Activated CD8-positive, alpha-beta memory T cell treated with anti-CD3 and anti-CD28 coated beads, Interleukin-2, amount 50 U/mL, for 1 hour (primary cell): ENCODE data around the gene SRMS.

Experiments
- DNase-seq: peaks from one replicate; pipeline ENCODE4 v3.0.0-alpha.2; 2020; ENCODE audit errors: extremely low read depth

SRMS gene

GRCh38 chr20:63538204-63539091, 9.1 kb downstream of the SRMS start:
- DNase-seq = no peak

GRCh38 chr20:63537525-63538203, 9.9 kb downstream of the SRMS start:
- peak; percentile 78 for DNase-seq

GRCh38 chr20:63536997-63537524, 10.5 kb downstream of the SRMS start, which contains the start of gene PTK6:
TSS of gene PTK6 (minus strand) at chr20:63537376. CDS start at chr20:63537314, 62 bp downstream.
- DNase-seq = no peak

- DNase-seq = no peak
Measured at GRCh38 chr20:63536241-63536977, 11.1 kb downstream of the SRMS start.

- DNase-seq = no peak
Measured at GRCh38 chr20:63534831-63535651, 12.5 kb downstream of the SRMS start.

- no peak for DNase-seq
Measured at GRCh38 chr20:63534427-63534830, 13.1 kb downstream of the SRMS start.

GRCh38 chr20:63533871-63534393, 13.6 kb downstream of the SRMS start:
- no peak for DNase-seq

- no peak for DNase-seq
Measured at GRCh38 chr20:63533388-63533787, 14.2 kb downstream of the SRMS start.

DNA sequence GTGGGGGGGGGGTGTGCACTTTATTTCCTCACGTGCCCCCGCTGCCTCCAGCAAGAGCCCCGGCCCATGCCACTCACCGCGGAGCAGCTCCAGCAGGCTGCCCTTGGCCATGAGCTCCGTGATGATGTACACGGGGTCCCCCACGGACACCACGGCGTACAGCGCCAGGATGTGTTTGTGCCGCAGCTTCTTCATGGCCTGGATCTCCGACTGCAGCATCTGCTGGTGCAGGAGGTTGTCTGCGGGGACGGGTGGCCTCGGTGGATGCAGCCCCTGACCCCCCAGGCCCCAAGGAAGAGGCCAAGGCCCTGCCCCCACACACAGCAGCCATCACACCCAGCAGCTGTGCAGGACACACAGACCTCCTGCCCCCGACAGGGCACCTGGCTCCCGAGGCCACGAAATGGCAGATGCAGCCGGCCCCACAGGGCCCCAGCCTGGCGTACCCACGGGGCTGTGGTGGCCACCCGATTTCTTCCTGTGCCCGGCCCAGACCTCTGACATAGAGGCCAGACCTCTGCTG, 15.0 kb downstream of the SRMS start:
- no peak for DNase-seq

DNA sequence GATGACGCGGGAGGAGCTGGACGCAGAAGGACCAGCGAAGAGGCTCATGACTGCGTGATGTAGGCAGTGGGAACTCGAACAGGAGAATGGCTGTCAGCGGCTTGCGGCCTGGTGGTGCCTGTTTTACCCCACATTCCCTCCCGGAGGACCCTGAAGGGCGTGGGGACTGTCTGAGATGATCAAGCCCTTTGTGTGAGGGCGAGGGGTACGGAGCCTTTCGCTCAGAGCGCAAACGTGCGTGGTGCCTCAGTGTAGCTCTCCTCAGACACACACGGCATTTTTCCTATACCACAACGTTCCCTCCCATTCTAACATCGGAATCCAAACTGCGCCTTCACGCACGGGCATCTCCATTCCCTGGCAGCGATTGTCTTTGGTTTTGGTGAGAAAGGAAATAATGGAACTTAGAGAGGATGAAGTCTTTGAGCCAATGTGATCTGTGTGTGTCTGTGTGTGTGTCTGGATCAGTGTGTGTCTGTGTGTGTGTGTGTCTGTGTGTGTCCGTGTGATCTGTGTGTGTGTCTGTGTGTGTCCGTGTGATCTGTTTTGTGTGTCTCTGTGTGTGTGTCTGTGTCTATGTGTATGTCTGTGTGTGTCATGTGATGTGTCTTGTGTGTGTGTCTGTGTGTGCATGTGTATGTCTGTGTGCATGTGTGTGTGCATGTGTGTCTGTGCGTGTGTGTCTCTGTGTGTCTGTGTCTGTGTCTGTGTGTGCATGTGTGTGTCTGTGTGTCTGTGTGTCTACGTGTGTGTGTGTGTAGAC, 15.7 kb downstream of the SRMS start:
- DNase-seq = no peak

- no peak for DNase-seq
Measured at GRCh38 chr20:63530788-63531160, 16.8 kb downstream of the SRMS start.

DNA sequence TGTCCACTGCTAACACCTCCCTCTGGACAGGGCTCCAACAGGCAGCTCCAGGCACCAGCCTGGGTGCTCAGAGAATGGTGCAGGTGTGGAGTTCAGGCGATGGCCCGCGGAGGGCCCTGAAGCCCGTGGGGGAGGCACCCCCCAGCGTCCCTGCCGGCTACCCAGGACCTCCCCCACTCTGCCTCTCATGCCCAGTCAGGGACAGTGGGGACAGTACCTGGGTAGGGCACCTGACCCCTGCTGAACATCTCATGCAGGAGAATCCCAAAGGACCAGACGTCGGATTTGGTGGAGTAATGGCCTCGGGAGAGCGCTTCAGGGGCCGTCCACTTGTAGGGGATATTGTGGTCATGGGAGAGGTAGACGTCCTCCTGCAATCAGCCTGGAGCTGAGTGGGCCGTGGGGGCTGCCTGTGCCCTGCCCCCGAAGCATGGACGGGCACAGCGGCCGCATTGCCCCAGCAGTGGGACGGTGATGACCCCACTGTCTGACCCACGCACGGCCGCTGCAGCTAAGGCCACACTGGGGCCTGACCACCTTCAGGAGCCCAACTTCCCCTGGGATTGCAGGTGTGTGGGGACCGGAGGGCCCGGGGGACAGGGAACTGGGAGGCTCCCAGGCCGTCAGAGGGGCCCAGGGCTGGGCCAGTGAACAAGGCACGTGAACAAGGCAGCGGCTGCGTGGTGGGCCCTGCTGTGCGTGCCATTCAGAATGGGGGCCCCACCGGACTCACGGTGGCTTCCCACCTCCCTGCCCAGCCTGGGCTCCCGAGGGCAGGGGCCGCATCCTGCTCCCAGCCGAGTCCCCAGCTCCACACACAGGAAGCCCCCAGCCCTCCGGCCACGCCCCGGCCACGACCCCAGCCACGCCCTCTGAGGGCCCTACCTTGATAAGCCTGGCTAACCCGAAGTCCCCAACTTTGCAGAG, 17.4 kb downstream of the SRMS start:
- no peak for DNase-seq

DNA sequence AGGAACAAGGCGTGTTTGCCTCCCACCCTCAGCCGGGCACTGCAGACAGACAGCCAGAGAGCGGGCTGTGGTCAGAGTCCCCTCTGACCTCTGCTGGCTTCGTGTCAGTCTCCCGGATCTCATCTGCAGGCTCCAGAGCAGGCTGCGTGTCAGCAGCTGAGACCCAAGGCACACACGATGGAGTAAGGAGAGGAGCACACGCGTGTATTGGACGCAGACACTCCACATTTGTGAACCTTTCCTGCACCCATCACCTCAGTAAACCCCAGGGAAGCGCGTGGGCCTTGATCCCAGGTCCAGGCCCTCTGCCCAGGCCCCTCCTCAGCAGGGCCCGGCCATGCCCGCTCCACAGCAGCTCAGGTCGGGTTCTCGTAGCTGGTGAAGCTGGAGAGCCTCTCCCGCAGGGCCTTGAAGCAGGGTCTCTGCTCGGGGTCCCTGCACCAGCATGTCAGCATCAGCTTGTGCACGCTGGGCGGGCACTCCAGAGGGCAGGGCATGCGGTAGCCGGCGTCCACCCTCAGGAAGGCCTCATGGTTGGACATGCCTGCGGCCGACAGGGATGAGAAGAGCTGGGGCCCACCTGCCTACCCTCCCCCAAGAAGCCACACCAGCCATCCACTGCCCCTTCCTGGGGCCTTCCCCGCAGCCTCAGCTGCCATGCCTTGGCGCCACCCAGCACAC, 18.2 kb downstream of the SRMS start:
- DNase-seq = no peak

DNA sequence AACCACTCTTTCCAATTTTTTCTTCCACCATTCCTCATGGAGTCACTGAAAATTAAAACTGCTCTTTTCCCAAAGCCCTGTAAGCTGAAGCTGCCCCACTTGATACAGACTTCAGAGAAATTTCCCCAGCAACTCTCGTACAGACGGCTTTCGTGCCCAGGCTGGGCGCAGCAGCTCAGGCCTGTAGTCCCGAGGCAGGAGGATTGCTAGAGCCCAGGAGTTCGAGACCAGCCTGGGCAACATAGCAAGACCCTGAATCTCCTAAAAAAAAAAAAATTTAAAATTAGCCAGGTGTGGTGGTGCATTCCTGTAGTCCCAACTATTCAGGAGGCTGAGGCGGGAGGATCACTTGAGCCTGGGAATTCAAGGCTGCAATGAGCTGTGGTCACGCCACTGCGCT, 20.4 kb downstream of the SRMS start:
- no peak for DNase-seq

GRCh38 chr20:63525971-63526370, 21.6 kb downstream of the SRMS start:
- DNase-seq = no peak

- no peak for DNase-seq
Measured at GRCh38 chr20:63525185-63525584, 22.4 kb downstream of the SRMS start.

- no peak for DNase-seq
Measured at GRCh38 chr20:63522981-63523611, 24.5 kb downstream of the SRMS start.
